ENCODE data around the gene SLAMF8. TPM values are rescaled to one million over a fixed set of nuclear protein-coding genes. Genes with fewer than 3 reads are reported as not detected.

SLAMF8 gene
- total RNA-seq, 1 experiment from 2014 or later, result not detected

DNA sequence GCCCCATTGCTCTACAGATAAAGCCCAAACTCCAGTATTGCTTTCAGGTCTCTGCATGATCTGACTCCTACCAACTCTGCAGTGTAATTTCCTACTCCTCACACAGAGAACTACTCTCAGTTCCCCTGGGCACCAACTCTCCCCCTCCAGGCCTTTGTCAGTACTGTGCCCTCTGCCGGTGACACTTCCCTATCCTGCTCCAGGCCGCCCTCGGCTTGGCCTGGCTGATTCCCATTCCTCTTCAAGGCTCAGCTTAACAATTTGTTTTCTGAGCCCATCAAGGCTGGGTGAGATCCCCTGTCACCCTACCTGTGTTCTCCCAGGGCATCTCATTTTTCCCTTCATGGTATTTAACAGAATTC, 2.6 kb downstream of the SLAMF8 start:
- no peaks in the 10 kb centered on the region; the same call in 1 of the 2 replicates for H3K27me3 ChIP-seq (ENCODE audit: control insufficient read depth, insufficient read depth, low read length)
- no peaks in the 10 kb centered on the region for H3K36me3 ChIP-seq (ENCODE audit: control insufficient read depth, insufficient read depth, low read length)
- TF ChIP-seq, protein P1, sequence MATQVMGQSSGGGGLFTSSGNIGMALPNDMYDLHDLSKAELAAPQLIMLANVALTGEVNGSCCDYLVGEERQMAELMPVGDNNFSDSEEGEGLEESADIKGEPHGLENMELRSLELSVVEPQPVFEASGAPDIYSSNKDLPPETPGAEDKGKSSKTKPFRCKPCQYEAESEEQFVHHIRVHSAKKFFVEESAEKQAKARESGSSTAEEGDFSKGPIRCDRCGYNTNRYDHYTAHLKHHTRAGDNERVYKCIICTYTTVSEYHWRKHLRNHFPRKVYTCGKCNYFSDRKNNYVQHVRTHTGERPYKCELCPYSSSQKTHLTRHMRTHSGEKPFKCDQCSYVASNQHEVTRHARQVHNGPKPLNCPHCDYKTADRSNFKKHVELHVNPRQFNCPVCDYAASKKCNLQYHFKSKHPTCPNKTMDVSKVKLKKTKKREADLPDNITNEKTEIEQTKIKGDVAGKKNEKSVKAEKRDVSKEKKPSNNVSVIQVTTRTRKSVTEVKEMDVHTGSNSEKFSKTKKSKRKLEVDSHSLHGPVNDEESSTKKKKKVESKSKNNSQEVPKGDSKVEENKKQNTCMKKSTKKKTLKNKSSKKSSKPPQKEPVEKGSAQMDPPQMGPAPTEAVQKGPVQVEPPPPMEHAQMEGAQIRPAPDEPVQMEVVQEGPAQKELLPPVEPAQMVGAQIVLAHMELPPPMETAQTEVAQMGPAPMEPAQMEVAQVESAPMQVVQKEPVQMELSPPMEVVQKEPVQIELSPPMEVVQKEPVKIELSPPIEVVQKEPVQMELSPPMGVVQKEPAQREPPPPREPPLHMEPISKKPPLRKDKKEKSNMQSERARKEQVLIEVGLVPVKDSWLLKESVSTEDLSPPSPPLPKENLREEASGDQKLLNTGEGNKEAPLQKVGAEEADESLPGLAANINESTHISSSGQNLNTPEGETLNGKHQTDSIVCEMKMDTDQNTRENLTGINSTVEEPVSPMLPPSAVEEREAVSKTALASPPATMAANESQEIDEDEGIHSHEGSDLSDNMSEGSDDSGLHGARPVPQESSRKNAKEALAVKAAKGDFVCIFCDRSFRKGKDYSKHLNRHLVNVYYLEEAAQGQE (IDR thresholded peaks at IDR 0.05; ENCODE audit: insufficient read depth in 1 of 2, low read depth in 2 of 2, low read length in 1 of 2), result no peak
- no peak for TF ChIP-seq TCF7L2 (IDR thresholded peaks at IDR 0.05; ENCODE audit: low read depth, low read length)
- TF ChIP-seq, protein P2, sequence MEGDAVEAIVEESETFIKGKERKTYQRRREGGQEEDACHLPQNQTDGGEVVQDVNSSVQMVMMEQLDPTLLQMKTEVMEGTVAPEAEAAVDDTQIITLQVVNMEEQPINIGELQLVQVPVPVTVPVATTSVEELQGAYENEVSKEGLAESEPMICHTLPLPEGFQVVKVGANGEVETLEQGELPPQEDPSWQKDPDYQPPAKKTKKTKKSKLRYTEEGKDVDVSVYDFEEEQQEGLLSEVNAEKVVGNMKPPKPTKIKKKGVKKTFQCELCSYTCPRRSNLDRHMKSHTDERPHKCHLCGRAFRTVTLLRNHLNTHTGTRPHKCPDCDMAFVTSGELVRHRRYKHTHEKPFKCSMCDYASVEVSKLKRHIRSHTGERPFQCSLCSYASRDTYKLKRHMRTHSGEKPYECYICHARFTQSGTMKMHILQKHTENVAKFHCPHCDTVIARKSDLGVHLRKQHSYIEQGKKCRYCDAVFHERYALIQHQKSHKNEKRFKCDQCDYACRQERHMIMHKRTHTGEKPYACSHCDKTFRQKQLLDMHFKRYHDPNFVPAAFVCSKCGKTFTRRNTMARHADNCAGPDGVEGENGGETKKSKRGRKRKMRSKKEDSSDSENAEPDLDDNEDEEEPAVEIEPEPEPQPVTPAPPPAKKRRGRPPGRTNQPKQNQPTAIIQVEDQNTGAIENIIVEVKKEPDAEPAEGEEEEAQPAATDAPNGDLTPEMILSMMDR (IDR thresholded peaks at IDR 0.05), result peak; percentile 68
- TF ChIP-seq POLR2AphosphoS5 (IDR thresholded peaks at IDR 0.05; ENCODE audit: low read depth, low read length), result no peak
- intact Hi-C loops (cut with micrococcal nuclease; ENCODE audit: unreplicated experiment), result no loop called here
- H3K9me3 ChIP-seq (ENCODE audit: control insufficient read depth, insufficient read depth, low read depth, low read length), result no peaks in the 10 kb centered on the region
- BruUV-seq (replicated peaks), result no TSS peak
- in situ Hi-C loops (cut with HindIII; ENCODE audit: low pct_unique_long_range_greater_than_20kb, low sequenced_read_pairs), result no loop called here
- POLR2A ChIA-PET, result no interaction called here
- DNase-seq (ENCODE audit: low read depth, low spot score) (no peak), ATAC-seq (peak; percentile 89)
- CTCF ChIA-PET, result interaction anchor here (1.5 kb wide), 1 partner anchor 30 kb away, joined by 3 read pairs; no protein-coding TSS in a partner anchor
- H3K27ac ChIP-seq (ENCODE audit: low read length), result no peak overlapping the region
- no peak overlapping the region for H3K4me3 ChIP-seq (ENCODE audit: low read depth in 2 of 2, low read length in 2 of 2)
- H3K4me1 ChIP-seq (ENCODE audit: control insufficient read depth, insufficient read depth, low read length), result no peaks in the 10 kb centered on the region

DNA sequence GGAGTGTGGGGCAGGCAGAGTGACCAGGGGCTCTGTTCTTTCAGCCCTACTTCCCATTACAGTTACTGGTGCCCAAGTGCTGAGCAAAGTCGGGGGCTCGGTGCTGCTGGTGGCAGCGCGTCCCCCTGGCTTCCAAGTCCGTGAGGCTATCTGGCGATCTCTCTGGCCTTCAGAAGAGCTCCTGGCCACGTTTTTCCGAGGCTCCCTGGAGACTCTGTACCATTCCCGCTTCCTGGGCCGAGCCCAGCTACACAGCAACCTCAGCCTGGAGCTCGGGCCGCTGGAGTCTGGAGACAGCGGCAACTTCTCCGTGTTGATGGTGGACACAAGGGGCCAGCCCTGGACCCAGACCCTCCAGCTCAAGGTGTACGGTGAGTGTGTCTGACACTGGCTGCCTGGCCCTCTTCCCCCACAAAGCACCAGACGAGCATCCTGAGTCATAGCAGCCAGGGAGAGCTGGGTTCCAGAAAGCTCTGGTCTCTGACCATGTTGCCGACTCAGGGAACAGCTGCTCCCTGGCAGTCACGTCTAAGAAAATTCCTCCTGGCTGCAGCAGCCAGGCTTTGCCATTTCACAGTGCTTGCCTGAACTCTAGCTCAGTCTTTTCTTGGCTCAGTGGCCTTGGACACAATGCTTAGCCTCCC, 3.3 kb downstream of the SLAMF8 start:
- BruUV-seq (replicated peaks), result no TSS peak
- CTCF ChIA-PET, result interaction anchor here (1.5 kb wide), 1 partner anchor 31 kb away, joined by 3 read pairs; no protein-coding TSS in a partner anchor
- POLR2A ChIA-PET, result no interaction called here
- Histone ChIP-seq H3K4me3 (ENCODE audit: low read depth in 2 of 2, low read length in 2 of 2) (no peak overlapping the region), H3K27me3 (ENCODE audit: control insufficient read depth, insufficient read depth, low read length) (no peaks in the 10 kb centered on the region), H3K27ac (ENCODE audit: low read length) (no peak overlapping the region), H3K9me3 (ENCODE audit: control insufficient read depth, insufficient read depth, low read depth, low read length) (no peaks in the 10 kb centered on the region), H3K36me3 (ENCODE audit: control insufficient read depth, insufficient read depth, low read length) (no peaks in the 10 kb centered on the region), H3K4me1 (ENCODE audit: control insufficient read depth, insufficient read depth, low read length) (no peaks in the 10 kb centered on the region)
- in situ Hi-C loops (cut with HindIII; ENCODE audit: low pct_unique_long_range_greater_than_20kb, low sequenced_read_pairs) (no loop called here), intact Hi-C loops (cut with micrococcal nuclease; ENCODE audit: unreplicated experiment) (no loop called here)
- ATAC-seq (no peak), DNase-seq (ENCODE audit: low read depth, low spot score) (no peak)
- TF ChIP-seq, protein P2 (IDR thresholded peaks at IDR 0.05), result no peak
- TF ChIP-seq, protein P1 (IDR thresholded peaks at IDR 0.05; ENCODE audit: insufficient read depth in 1 of 2, low read depth in 2 of 2, low read length in 1 of 2), result no peak
- no peak for TF ChIP-seq TCF7L2 (IDR thresholded peaks at IDR 0.05; ENCODE audit: low read depth, low read length)
- no peak for TF ChIP-seq POLR2AphosphoS5 (IDR thresholded peaks at IDR 0.05; ENCODE audit: low read depth, low read length)
- TF ChIP-seq SIN3A (IDR thresholded peaks at IDR 0.05; ENCODE audit: borderline replicate concordance, insufficient read depth, low read depth, low read length), result no peak

All from Panc1 (cell line).